ENCODE results near the gene BMP2K.

DNA sequence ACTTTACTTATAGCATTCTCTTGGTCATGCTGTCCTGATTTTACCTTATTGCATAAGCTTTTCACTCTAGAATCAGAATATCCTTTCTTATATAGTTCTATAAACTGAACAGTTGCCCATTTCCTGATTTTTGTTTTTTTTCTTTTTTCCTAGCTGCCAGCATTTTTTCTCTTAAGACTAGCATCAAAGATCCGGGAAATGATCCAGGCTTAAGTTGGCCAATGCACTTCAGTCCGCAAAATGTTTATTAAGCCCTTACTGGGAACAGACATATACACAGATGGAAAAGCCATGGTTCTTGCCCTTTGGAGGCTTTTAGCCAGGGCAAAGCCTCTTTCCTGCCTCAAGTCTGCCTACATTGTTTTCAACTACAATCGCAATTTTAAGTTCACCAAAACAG, 10.1 kb upstream of the BMP2K start:
- TF ChIP-seq, protein P1, sequence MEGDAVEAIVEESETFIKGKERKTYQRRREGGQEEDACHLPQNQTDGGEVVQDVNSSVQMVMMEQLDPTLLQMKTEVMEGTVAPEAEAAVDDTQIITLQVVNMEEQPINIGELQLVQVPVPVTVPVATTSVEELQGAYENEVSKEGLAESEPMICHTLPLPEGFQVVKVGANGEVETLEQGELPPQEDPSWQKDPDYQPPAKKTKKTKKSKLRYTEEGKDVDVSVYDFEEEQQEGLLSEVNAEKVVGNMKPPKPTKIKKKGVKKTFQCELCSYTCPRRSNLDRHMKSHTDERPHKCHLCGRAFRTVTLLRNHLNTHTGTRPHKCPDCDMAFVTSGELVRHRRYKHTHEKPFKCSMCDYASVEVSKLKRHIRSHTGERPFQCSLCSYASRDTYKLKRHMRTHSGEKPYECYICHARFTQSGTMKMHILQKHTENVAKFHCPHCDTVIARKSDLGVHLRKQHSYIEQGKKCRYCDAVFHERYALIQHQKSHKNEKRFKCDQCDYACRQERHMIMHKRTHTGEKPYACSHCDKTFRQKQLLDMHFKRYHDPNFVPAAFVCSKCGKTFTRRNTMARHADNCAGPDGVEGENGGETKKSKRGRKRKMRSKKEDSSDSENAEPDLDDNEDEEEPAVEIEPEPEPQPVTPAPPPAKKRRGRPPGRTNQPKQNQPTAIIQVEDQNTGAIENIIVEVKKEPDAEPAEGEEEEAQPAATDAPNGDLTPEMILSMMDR (IDR thresholded peaks at IDR 0.05), result no peak
- no peak for TF ChIP-seq POLR2A (IDR thresholded peaks at IDR 0.05)
